DND-41 (cell line): ENCODE results near the gene ACOT9.

Experiments
- ATAC-seq: fragments of 200-7000 bp; cut with Tn5 transposase; 3 replicates; pipeline ENCODE4 v1.9.1; 2021; ENCODE audit warnings: low read depth; ENCODE audit not compliant: insufficient read depth
- DNase-seq: peaks from one replicate; pipeline ENCODE4 v3.0.0-alpha.2; 2020
- H2AFZ ChIP-seq: 2 replicates; pipeline ENCODE4 v1.6.0; 2012; ENCODE audit warnings: low read depth, low read length
- H3K27ac ChIP-seq: 2 replicates; pipeline ENCODE4 v1.5.1; 2012; ENCODE audit warnings: low read length, inconsistent platforms
- H3K27me3 ChIP-seq: fragments of 200-600 bp; sonication (generic); 2 replicates; pipeline ENCODE4 v1.6.0; 2012; ENCODE audit warnings: low read length, mild to moderate bottlenecking, inconsistent platforms; ENCODE audit not compliant: insufficient read depth, poor library complexity
- H3K36me3 ChIP-seq: 2 replicates; pipeline ENCODE4 v1.5.1; 2012; ENCODE audit warnings: low read length, inconsistent platforms; ENCODE audit not compliant: insufficient read depth
- H3K4me1 ChIP-seq: 2 replicates; pipeline ENCODE4 v1.5.1; 2012; ENCODE audit warnings: mild to moderate bottlenecking, low read length; ENCODE audit not compliant: insufficient read depth
- H3K4me2 ChIP-seq: 2 replicates; pipeline ENCODE4 v1.6.0; 2012; ENCODE audit warnings: mild to moderate bottlenecking, moderate library complexity, low read length, inconsistent platforms; ENCODE audit not compliant: insufficient read depth
- H3K4me3 ChIP-seq, 2 experiments: fragments of 200-600 bp in 1 of 2; shearing (Covaris generic) in 1 of 2; 2 replicates each; pipeline ENCODE4 v1.5.1; 2012 to 2016; ENCODE audit warnings: inconsistent platforms in 2 of 2, low read length in 2 of 2, mild to moderate bottlenecking in 2 of 2, low read depth in 1 of 2, moderate library complexity in 1 of 2
- H3K79me2 ChIP-seq: 2 replicates; pipeline ENCODE4 v1.6.0; 2012; ENCODE audit warnings: low read length, inconsistent platforms; ENCODE audit not compliant: insufficient read depth
- H3K9ac ChIP-seq: 2 replicates; pipeline ENCODE4 v1.6.0; 2012; ENCODE audit warnings: low read depth, mild to moderate bottlenecking, inconsistent platforms, low read length, moderate library complexity
- H3K9me3 ChIP-seq: 2 replicates; pipeline ENCODE4 v1.5.1; 2012; ENCODE audit warnings: low read length, moderate library complexity, mild to moderate bottlenecking, inconsistent platforms; ENCODE audit not compliant: insufficient read depth, severe bottlenecking
- H4K20me1 ChIP-seq: 2 replicates; pipeline ENCODE4 v1.6.0; 2012; ENCODE audit warnings: low read length; ENCODE audit not compliant: insufficient read depth
- CTCF ChIP-seq: IDR thresholded peaks from 2 replicates; pipeline ENCODE4 v1.5.1; 2012; ENCODE audit warnings: borderline replicate concordance, low read length, moderate library complexity, mild to moderate bottlenecking; ENCODE audit not compliant: poor library complexity, severe bottlenecking; ENCODE audit errors: extremely low read depth
- EZH2 ChIP-seq: IDR thresholded peaks from 3 replicates; pipeline ENCODE4 v1.6.1; 2012; ENCODE audit warnings: borderline replicate concordance, low read depth, mild to moderate bottlenecking, moderate library complexity, low read length, inconsistent platforms; ENCODE audit not compliant: severe bottlenecking

The ACOT9 gene

GRCh38 chrX:23668335-23668734, 74.7 kb downstream of the ACOT9 start:
- peaks cover 23% of the 10 kb centered on the region; the same call in 1 of the 2 replicates for H3K36me3 ChIP-seq
- peak overlapping the region; percentile 88 for H3K27ac ChIP-seq

GRCh38 chrX:23667239-23668177, 75.6 kb downstream of the ACOT9 start, which contains the start of gene PRDX4:
PRDX4 (plus strand) TSS chrX:23667493; CDS start chrX:23667571, 78 bp downstream.
- DNase-seq, result peak; percentile 78
- Histone ChIP-seq H3K27ac (peak within 1 kb of the TSS; percentile 88), H3K4me2 (peak within 1 kb of the TSS; percentile 73), H3K9ac (peak within 1 kb of the TSS; percentile 80), H3K36me3 (peaks cover 19% of the 10 kb centered on the region; the same call in 1 of the 2 replicates), H3K27me3 (no peaks in the 10 kb centered on the region), H2AFZ (peak within 1 kb of the TSS; percentile 89), H3K4me3 (peak within 1 kb of the TSS; percentile 72 to 90), H3K4me1 (peaks cover 25% of the 10 kb centered on the region), H3K79me2 (peaks cover 34% of the 10 kb centered on the region), H3K9me3 (no peaks in the 10 kb centered on the region), H4K20me1 (no peaks in the 10 kb centered on the region)
- peak; percentile 85 for ATAC-seq
- TF ChIP-seq CTCF (no peak), EZH2 (no peak)

More at GRCh38 chrX:23668335-23668734, 74.7 kb downstream of the ACOT9 start:
- Histone ChIP-seq H3K4me3 (peak overlapping the region; percentile 72 to 90), H3K9me3 (no peaks in the 10 kb centered on the region), H4K20me1 (no peaks in the 10 kb centered on the region), H3K79me2 (peaks cover 34% of the 10 kb centered on the region), H3K27me3 (no peaks in the 10 kb centered on the region), H3K9ac (peak overlapping the region; percentile 80), H2AFZ (peak overlapping the region; percentile 89), H3K4me1 (peaks cover 25% of the 10 kb centered on the region), H3K4me2 (peak overlapping the region; percentile 73)
- ATAC-seq (no peak), DNase-seq (no peak)
- TF ChIP-seq EZH2 (no peak), CTCF (no peak)

GRCh38 chrX:23666282-23666681, 76.8 kb downstream of the ACOT9 start:
- peak overlapping the region; percentile 87; the same call in 1 of the 2 replicates for H2AFZ ChIP-seq
- no peaks in the 10 kb centered on the region for H4K20me1 ChIP-seq
- DNase-seq, result no peak
- H3K4me3 ChIP-seq, result no peak overlapping the region
- TF ChIP-seq CTCF (no peak), EZH2 (no peak)
- no peak overlapping the region for H3K27ac ChIP-seq
- no peak overlapping the region for H3K4me2 ChIP-seq
- H3K9me3 ChIP-seq, result no peaks in the 10 kb centered on the region
- H3K79me2 ChIP-seq, result peaks cover 34% of the 10 kb centered on the region
- H3K9ac ChIP-seq, result no peak overlapping the region
- peaks cover 7% of the 10 kb centered on the region; the same call in 1 of the 2 replicates for H3K36me3 ChIP-seq
- no peaks in the 10 kb centered on the region for H3K27me3 ChIP-seq
- H3K4me1 ChIP-seq, result peaks cover 25% of the 10 kb centered on the region
- no peak for ATAC-seq
